ENCODE measurements around the gene LRRK1. TPM values are rescaled to one million over a fixed set of nuclear protein-coding genes. Genes with fewer than 3 reads are reported as not detected.
A peak's percentile ranks its signal among the peaks of the same experiment; 100 is the strongest.

LRRK1 gene
- total and polyA plus RNA-seq, 2 experiments from 2014 or later = 2.6 to 4.5 TPM

- TF ChIP-seq ZNF462 (CRISPR knock-in tag; IDR thresholded peaks at IDR 0.05) (no peak), ZNF331 (CRISPR knock-in tag; IDR thresholded peaks at IDR 0.05; ENCODE audit: low read depth) (no peak), CTCF (conservative IDR thresholded peaks at IDR 0.05; ENCODE audit: low read depth in 2 of 2) (no peak)
Observed at GRCh38 chr15:100913961-100914360, 5.2 kb upstream of the LRRK1 start (continued).

GRCh38 chr15:100914876-100915275, 4.3 kb upstream of the LRRK1 start:
- no peak overlapping the region for H3K27ac ChIP-seq (ENCODE audit: low read depth)
- peaks cover 16% of the 10 kb centered on the region for H3K4me1 Mint-ChIP-seq
- H3K4me3 ChIP-seq = no peak overlapping the region
- H3K4me1 ChIP-seq (ENCODE audit: insufficient read depth) = peaks cover 5% of the 10 kb centered on the region; the same call in 1 of the 2 replicates
- no peak overlapping the region for H3K27ac Mint-ChIP-seq
- H3K27me3 ChIP-seq (ENCODE audit: insufficient read depth) = peaks cover 28% of the 10 kb centered on the region
- TF ChIP-seq EZH2 (IDR thresholded peaks at IDR 0.05; ENCODE audit: low read depth, unreplicated experiment) = no peak
- TF ChIP-seq CREB1 (CRISPR knock-in tag; IDR thresholded peaks at IDR 0.05; ENCODE audit: low read depth) = no peak
- TF ChIP-seq NANOG (IDR thresholded peaks at IDR 0.05; ENCODE audit: borderline replicate concordance) = no peak
- peak; percentile 63 to 76 for TF ChIP-seq CTCF (conservative IDR thresholded peaks at IDR 0.05; ENCODE audit: low read depth in 2 of 2)
- TF ChIP-seq POLR2AphosphoS5 (IDR thresholded peaks at IDR 0.05; ENCODE audit: low read depth) = no peak
- no peak for TF ChIP-seq ETS1 (IDR thresholded peaks at IDR 0.05)
- TF ChIP-seq REST (IDR thresholded peaks at IDR 0.05; ENCODE audit: unreplicated experiment) = no peak
- H3K9me3 Mint-ChIP-seq = peaks cover 5% of the 10 kb centered on the region; the same call in 2 of the 3 replicates
- ATAC-seq (peak; percentile 37), DNase-seq (ENCODE audit: low spot score) (peak; percentile 82)
- no peaks in the 10 kb centered on the region for H3F3A ChIP-seq (replicated peaks; ENCODE audit: low read depth)
- H3K79me2 ChIP-seq (replicated peaks; ENCODE audit: insufficient read depth) = no peaks in the 10 kb centered on the region
- H4K20me1 ChIP-seq (replicated peaks; ENCODE audit: insufficient read depth) = no peaks in the 10 kb centered on the region
- H3K27me3 Mint-ChIP-seq (ENCODE audit: insufficient read depth, low read depth, poor library complexity) = peaks cover 19% of the 10 kb centered on the region
- no peaks in the 10 kb centered on the region for H3K9me2 ChIP-seq (ENCODE audit: insufficient read depth)
- no peak overlapping the region for H3K4me2 ChIP-seq
- no peaks in the 10 kb centered on the region for H3K36me3 ChIP-seq (ENCODE audit: insufficient read depth)
- no peak overlapping the region for H2AFZ ChIP-seq
- peaks cover 3% of the 10 kb centered on the region; the same call in 1 of the 3 replicates for H3K36me3 Mint-ChIP-seq (ENCODE audit: low read depth)
- peak overlapping the region; percentile 50; the same call in 2 of the 3 replicates for H3K4me3 Mint-ChIP-seq

Data from GM23338 (cell line).